IPS-18c (cell line): ENCODE data around the gene DNAH5.

Source experiments
- H3K4me3 ChIP-seq: 2 replicates; pipeline ENCODE4 v1.7.0; 2013; ENCODE audit warnings: low read depth, mild to moderate bottlenecking, low read length, moderate library complexity; ENCODE audit not compliant: insufficient read depth
- H3K9me3 ChIP-seq: one replicate; pipeline ENCODE4 v1.6.1; 2013; ENCODE audit warnings: mild to moderate bottlenecking, low read length, moderate library complexity; ENCODE audit not compliant: control insufficient read depth, insufficient read depth

Gene DNAH5

GRCh38 chr5:13956471-13956870, 12.0 kb upstream of the DNAH5 start:
- H3K4me3 ChIP-seq, result no peak overlapping the region
- H3K9me3 ChIP-seq, result no peaks in the 10 kb centered on the region

DNA sequence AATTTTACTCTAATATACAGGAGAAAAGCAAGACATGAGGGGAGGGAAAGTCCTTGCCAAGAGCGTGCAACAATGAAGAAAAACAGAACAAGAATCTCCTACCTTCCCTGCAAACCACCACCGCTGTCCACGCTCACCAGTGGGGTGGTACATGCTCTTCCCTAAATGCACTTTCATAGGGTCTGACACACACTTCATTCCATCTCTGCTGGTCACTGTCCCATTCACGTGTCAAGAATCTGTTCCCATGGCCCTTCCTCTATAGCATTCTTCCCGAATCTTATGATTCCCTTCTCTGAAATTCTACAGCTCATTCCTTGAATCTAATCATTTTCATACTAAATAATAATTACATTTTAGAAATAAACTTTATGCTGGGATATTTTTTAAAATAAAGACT, 11.4 kb upstream of the DNAH5 start:
- no peak overlapping the region for H3K4me3 ChIP-seq
- H3K9me3 ChIP-seq, result no peaks in the 10 kb centered on the region

DNA sequence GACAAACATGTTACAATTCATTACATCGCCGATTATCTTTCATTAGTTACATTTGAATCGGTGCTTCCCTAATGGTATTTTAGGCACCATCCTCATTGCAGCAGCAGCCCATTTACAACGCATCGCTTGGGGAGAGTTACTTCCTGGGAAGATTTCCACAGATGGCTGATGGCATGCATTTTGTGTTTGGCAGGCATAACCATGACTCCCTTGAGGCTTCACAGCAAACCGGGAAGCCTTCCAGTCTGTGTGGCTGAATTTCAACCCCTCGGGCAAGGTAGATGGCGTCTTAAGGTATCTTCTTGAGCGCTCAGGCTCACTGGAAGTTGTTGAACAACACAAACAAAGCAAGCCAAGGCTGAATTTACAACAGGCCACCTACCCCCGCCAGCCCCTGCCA, 1.6 kb upstream of the DNAH5 start:
- Histone ChIP-seq H3K9me3 (no peaks in the 10 kb centered on the region), H3K4me3 (no peak overlapping the region)

GRCh38 chr5:13945271-13945670, 783 bp upstream of the DNAH5 start:
- Histone ChIP-seq H3K9me3 (no peaks in the 10 kb centered on the region), H3K4me3 (no peak overlapping the region)

DNA sequence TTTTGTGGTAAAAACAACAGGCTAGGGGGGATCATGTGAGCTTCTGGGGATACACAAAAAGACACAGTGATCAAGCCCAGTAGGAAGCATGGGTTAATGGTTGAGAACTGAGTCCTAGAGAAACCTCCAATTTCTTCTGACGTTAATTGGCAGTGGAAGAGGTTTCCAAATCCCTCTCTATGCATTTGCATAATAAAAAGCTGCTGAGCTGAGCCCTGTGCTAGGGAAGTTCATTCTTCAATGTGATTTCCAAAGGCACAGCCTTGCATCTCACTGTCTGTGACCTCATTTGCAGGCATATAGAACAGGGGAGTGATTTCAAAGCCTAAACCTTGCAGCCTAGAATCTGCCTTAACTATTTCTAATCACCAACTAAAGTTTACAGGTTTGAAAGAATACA, 812 bp downstream of the DNAH5 start:
- H3K9me3 ChIP-seq, result no peaks in the 10 kb centered on the region
- no peak overlapping the region for H3K4me3 ChIP-seq

- H3K4me3 ChIP-seq, result no peak overlapping the region
Observed at GRCh38 chr5:13941468-13941867, 3.0 kb downstream of the DNAH5 start.

DNA sequence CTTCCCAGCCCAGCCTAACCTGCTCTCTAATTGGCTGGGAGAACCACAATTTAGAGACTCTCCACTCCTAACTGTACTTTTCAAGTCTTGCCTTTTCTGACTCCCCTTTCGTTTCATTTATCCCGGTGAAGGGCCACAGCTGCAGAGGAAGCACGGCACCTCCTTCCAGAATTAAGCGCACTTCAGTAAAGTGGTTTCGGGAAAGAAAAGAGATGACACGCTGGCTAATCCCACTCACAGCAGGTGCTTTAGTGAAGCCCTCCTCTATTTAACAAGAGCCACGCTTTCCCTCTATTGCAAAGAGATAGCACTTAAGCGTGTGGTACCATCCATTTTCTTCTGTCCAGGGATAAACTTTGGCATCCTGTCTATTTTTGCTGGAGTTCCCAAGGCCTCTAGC, 4.8 kb downstream of the DNAH5 start:
- Histone ChIP-seq H3K9me3 (no peaks in the 10 kb centered on the region), H3K4me3 (no peak overlapping the region)

More at GRCh38 chr5:13941468-13941867, 3.0 kb downstream of the DNAH5 start:
- no peaks in the 10 kb centered on the region for H3K9me3 ChIP-seq

- no peaks in the 10 kb centered on the region for H3K9me3 ChIP-seq
- H3K4me3 ChIP-seq, result no peak overlapping the region
Observed at GRCh38 chr5:13934921-13935320, 9.6 kb downstream of the DNAH5 start.

DNA sequence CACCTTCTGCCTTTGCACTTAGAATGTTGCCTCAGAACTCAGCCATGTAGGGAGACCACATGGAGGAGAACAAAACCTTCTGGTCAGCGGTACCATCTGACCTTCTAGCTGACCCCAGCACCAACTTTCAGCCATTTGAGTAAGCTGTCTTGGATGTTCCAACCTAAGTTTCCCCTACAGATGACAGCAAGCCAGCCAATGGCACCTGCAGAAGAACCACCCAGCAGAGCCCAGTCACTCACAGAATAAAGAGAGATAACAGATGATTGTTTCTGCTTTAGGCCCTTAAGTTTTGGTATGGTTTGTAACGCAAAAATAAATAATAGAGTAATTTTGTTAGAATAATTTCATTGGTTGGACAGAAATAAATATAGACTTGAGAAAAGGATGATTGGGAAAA, 10.4 kb downstream of the DNAH5 start:
- Histone ChIP-seq H3K9me3 (no peaks in the 10 kb centered on the region), H3K4me3 (no peak overlapping the region)

GRCh38 chr5:13932561-13932960, 11.9 kb downstream of the DNAH5 start:
- Histone ChIP-seq H3K9me3 (no peaks in the 10 kb centered on the region), H3K4me3 (no peak overlapping the region)

- H3K9me3 ChIP-seq, result no peaks in the 10 kb centered on the region
- no peak overlapping the region for H3K4me3 ChIP-seq
Observed at GRCh38 chr5:13932011-13932410, 12.5 kb downstream of the DNAH5 start.

DNA sequence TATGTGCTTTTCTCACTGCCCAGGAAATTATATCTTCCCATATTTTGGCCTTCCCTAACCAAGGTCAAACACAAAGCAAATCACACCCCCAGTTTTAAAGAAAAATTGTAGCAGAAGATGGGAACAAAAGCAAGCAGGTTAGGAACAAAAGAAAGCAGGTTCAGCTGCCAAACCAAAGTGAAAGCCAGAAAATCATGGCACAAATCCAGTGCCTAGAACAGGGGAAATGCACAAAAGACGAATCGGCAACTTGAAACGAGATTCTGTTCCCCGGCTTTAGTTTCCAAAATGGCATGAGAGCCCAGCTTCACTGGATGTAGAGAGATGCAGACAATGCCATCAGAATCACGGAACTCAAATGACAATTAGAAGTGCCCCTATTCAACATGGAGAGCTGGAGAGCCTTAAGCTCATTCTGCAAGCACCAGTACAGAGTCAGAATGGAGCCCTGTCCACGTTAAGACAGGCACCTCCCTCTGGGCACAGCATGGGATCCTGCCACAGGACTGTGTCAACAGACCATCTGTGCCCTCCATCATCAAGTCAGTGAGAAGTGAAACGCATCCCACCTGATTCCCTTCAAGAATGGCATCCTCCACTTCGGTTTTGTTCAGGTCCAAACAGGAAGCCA, 13.8 kb downstream of the DNAH5 start:
- Histone ChIP-seq H3K4me3 (no peak overlapping the region), H3K9me3 (no peaks in the 10 kb centered on the region)

DNA sequence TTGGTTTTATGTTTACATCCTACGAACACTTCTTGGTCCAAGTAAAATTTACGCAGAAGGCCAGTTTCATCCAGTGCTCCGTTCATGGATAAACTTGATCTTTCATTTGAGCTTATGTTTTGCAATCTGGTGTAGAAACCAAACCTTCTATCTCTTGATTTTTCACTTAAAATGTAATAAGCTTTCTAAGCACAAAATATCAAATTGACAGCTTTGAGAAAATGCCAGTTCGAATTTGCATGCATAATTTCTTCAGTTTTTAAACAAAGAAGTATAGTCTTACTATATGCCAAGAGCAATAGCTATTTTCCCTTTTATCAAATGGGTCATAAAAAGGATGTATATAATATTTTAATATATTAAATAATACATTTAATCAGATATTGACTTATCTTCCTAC, 17.8 kb downstream of the DNAH5 start:
- no peak overlapping the region for H3K4me3 ChIP-seq
- no peaks in the 10 kb centered on the region for H3K9me3 ChIP-seq

DNA sequence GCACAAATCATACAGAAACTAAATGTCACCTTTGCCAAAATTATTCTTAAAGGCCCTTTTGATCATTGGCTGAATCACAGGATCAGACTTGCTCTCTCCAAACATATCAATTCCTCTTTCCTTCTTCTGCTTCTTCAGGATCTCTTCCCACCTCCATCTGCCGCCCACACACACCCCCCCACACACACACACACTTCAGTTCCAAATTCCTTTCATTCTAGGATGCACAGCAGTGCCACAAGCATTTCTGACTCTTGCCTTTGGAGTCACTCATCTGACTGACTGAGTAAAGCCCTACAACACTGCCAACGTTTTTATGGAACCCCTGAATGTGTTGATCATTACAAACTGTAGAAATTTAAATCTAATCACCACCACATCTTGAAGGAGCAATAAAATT, 22.9 kb downstream of the DNAH5 start:
- Histone ChIP-seq H3K4me3 (no peak overlapping the region), H3K9me3 (no peaks in the 10 kb centered on the region)

GRCh38 chr5:13919786-13920185, 24.7 kb downstream of the DNAH5 start:
- no peaks in the 10 kb centered on the region for H3K9me3 ChIP-seq
- H3K4me3 ChIP-seq, result no peak overlapping the region

DNA sequence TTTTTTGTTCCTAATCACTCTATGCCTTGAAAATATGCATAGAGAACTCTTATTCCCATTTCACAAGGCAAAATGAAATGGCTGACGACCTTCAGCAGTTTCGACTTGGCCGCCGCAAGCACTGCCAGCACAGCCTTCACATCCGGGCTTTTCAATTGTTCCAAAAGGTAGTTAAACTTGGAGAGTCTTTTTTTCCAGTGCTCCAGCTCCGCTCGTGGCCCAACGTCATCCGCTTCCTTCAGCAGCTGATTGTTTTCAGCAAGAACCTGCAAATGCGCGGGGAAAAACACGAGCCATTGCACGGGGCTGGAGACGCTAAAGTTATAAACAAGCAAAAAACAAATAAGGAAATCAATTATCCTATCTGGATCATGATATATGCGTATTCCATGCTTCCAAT, 25.4 kb downstream of the DNAH5 start:
- Histone ChIP-seq H3K4me3 (no peak overlapping the region), H3K9me3 (no peaks in the 10 kb centered on the region)

- H3K9me3 ChIP-seq, result no peaks in the 10 kb centered on the region
- H3K4me3 ChIP-seq, result no peak overlapping the region
Observed at GRCh38 chr5:13917061-13917460, 27.4 kb downstream of the DNAH5 start.

DNA sequence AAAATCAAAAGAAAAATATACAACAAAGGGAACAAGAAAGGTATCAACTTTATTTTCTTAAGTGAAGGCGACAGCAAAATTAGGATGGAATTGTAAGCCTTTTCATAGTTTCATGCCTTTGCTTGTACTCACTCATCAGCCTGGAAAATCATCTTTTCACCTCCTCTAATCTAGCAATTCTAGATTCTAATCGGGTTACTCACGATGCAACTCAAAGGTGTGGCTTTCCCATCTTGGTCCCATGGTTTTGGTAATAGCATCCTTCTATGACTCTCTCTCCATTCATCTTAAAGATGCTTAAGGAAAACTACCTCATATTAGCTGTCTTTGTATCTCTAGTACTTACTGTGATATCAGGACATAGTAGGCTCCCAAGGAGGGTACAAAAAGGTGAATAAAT, 30.5 kb downstream of the DNAH5 start:
- no peaks in the 10 kb centered on the region for H3K9me3 ChIP-seq
- H3K4me3 ChIP-seq, result no peak overlapping the region

DNA sequence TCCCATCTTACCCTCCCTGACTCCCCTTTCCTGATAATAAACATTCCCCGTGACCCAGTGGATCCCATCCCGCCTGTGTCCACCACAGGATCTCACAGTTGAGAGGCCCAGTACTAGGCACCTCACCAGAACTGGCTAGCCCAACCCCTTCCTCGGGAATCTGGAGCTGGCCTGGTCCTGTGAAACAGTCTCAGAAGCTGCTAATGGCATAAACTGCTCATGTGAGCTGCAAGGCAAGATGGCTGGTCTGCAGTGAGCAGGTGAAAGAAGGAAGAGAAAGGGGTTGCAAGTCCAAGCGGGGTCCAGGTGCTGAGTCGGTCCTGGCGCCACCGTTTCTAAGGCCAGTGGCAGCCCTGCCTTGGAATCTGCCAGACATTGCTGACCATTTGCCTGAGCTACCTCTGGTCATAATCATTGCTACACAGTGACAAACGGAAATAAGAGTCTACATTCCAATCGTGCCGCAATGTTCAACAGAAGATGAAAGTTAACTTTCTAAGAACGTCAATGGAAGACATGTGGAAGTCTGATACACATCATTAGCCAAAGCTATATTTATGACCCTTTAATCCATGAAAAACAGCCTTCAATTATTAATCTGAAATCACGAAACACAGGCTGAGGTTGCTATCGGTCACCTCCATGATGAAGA, 33.7 kb downstream of the DNAH5 start:
- no peak overlapping the region for H3K4me3 ChIP-seq
- no peaks in the 10 kb centered on the region for H3K9me3 ChIP-seq
